HepG2 (cell line): Measurements from ENCODE around the gene RINL. TPM values are rescaled to one million over a fixed set of nuclear protein-coding genes. Genes with fewer than 3 reads are reported as not detected.
A peak's percentile ranks its signal among the peaks of the same experiment; 100 is the strongest.

Experiments
- ARID2 ChIP-seq: sonication (generic); formaldehyde crosslinking; IDR thresholded peaks from 2 replicates; pipeline ENCODE4 v1.8.1; 2022; ENCODE audit warnings: mild to moderate bottlenecking, missing genetic modification reagents, borderline replicate concordance
- CBX1 ChIP-seq: IDR thresholded peaks from one replicate; pipeline ENCODE4 v1.6.1; 2016; ENCODE audit warnings: antibody characterized with exemption, low read depth
- CREB1 ChIP-seq, 2 experiments: fragments of 450-650 bp in 1 of 2; IDR thresholded peaks; 2 replicates each; pipeline ENCODE4 v1.6.1; 2016 to 2017; ENCODE audit warnings: control low read depth in 1 of 2, mild to moderate bottlenecking in 1 of 2, missing compliant biosample characterization in 1 of 2, missing genetic modification characterization in 1 of 2
- DR1 ChIP-seq: sonication (generic); formaldehyde crosslinking; IDR thresholded peaks from 2 replicates; pipeline ENCODE4 v1.8.0; 2021; ENCODE audit warnings: mild to moderate bottlenecking, missing genetic modification reagents, inconsistent platforms
- GTF2F1 ChIP-seq: fragments of 150-350 bp; IDR thresholded peaks from 2 replicates; pipeline ENCODE4 v1.6.1; 2014; ENCODE audit warnings: low read length
- HOXD1 ChIP-seq: sonication (generic); formaldehyde crosslinking; IDR thresholded peaks from 2 replicates; pipeline ENCODE4 v1.5.0; 2020; ENCODE audit warnings: missing genetic modification reagents
- IKZF4 ChIP-seq: sonication (generic); formaldehyde crosslinking; IDR thresholded peaks from 2 replicates; pipeline ENCODE4 v1.5.1; 2020; ENCODE audit warnings: borderline replicate concordance, mild to moderate bottlenecking, low read depth, missing genetic modification reagents; ENCODE audit errors: not compliant biosample characterization
- KDM5A ChIP-seq: fragments of 200-600 bp; sonication (generic); IDR thresholded peaks from 2 replicates; pipeline ENCODE4 v1.7.0; 2018; ENCODE audit warnings: antibody characterized with exemption, mild to moderate bottlenecking, low read length, borderline replicate concordance
- MYNN ChIP-seq: sonication (generic); formaldehyde crosslinking; IDR thresholded peaks from 2 replicates; pipeline ENCODE4 v1.4.0; 2020; ENCODE audit warnings: mild to moderate bottlenecking, low read depth, missing genetic modification reagents
- REST ChIP-seq, 2 experiments: IDR thresholded peaks; 2 replicates each; pipeline ENCODE4 v1.6.1; 2011 to 2012; ENCODE audit warnings: low read length in 2 of 2, borderline replicate concordance in 1 of 2, low read depth in 1 of 2, mild to moderate bottlenecking in 1 of 2, moderate library complexity in 1 of 2
- ZBED4 ChIP-seq: sonication (generic); formaldehyde crosslinking; IDR thresholded peaks from 2 replicates; pipeline ENCODE4 v1.4.0; 2020; ENCODE audit warnings: missing genetic modification reagents, borderline replicate concordance
- ZNF138 ChIP-seq: sonication (generic); formaldehyde crosslinking; IDR thresholded peaks from 2 replicates; pipeline ENCODE4 v1.5.0; 2020; ENCODE audit warnings: mild to moderate bottlenecking, low read depth, missing genetic modification reagents
- ZNF292 ChIP-seq: sonication (generic); formaldehyde crosslinking; IDR thresholded peaks from 2 replicates; pipeline ENCODE4 v1.8.1; 2022; ENCODE audit warnings: mild to moderate bottlenecking, low read depth, missing genetic modification reagents, borderline replicate concordance
- ZNF33A ChIP-seq: sonication (generic); formaldehyde crosslinking; IDR thresholded peaks from 2 replicates; pipeline ENCODE4 v1.5.1; 2020; ENCODE audit warnings: missing genetic modification reagents, mild to moderate bottlenecking, moderate library complexity, borderline replicate concordance
- ZNF513 ChIP-seq: sonication (generic); formaldehyde crosslinking; conservative IDR thresholded peaks from 2 replicates; pipeline ENCODE4 v1.5.0; 2020; ENCODE audit warnings: missing genetic modification reagents
- ZNF564 ChIP-seq: sonication (generic); formaldehyde crosslinking; IDR thresholded peaks from 2 replicates; pipeline ENCODE4 v1.8.1; 2023; ENCODE audit warnings: mild to moderate bottlenecking, missing genetic modification reagents
- ZNF605 ChIP-seq: sonication (generic); formaldehyde crosslinking; IDR thresholded peaks from 2 replicates; pipeline ENCODE4 v1.8.0; 2022; ENCODE audit warnings: mild to moderate bottlenecking, missing genetic modification reagents
- ZNF607 ChIP-seq: sonication (generic); formaldehyde crosslinking; IDR thresholded peaks from 2 replicates; pipeline ENCODE4 v1.5.1; 2020; ENCODE audit warnings: missing genetic modification reagents, mild to moderate bottlenecking, borderline replicate concordance
- ZNF629 ChIP-seq: sonication (generic); formaldehyde crosslinking; conservative IDR thresholded peaks from 2 replicates; pipeline ENCODE4 v1.5.0; 2020; ENCODE audit warnings: missing genetic modification reagents
- ZNF746 ChIP-seq: sonication (generic); formaldehyde crosslinking; IDR thresholded peaks from 2 replicates; pipeline ENCODE4 v1.8.0; 2022; ENCODE audit warnings: mild to moderate bottlenecking, missing genetic modification reagents
- polyA plus RNA-seq, 8 experiments: library from polyadenylated mRNA; depleted of rRNA in 3 of 8; stranded (reverse) in 7 of 8; unstranded in 1 of 8; fragments of >200 nt; fragmentation: Illumina TruSeq in 4 of 8; extraction: Trizol in 4 of 8; gene quantifications; 2 replicates each; pipeline versions ENCODE4 v1.2.1 to v1.2.3, GENCODE V29; 2011 to 2016; ENCODE audit warnings: low read depth in 4 of 8, missing spikeins in 1 of 8, mixed read lengths in 1 of 8; ENCODE audit not compliant: insufficient read depth in 1 of 8
- total RNA-seq, 5 experiments: library from RNA; depleted of rRNA; stranded (reverse); fragments of >200 nt; fragmentation: Illumina TruSeq; extraction: Trizol; gene quantifications; 2 replicates each; pipeline ENCODE4 v1.2.3, GENCODE V29; 2016; ENCODE audit warnings: low read depth in 1 of 5

RINL gene
- total and polyA plus RNA-seq, 2 of the 13 experiments (the other 11 are each of a cell fraction or from before 2014, with no cell fraction given) = 11.4 to 18.0 TPM

GRCh38 chr19:38899447-38900201 lies 21.5 kb upstream of the RINL start, which contains the start of the genes NFKBIB and SIRT2 (continued):
- TF ChIP-seq REST (IDR thresholded peaks at IDR 0.05; ENCODE audit: borderline replicate concordance in 1 of 2, low read depth in 1 of 2, low read length in 2 of 2) (no peak), ZBED4 (CRISPR knock-in tag) (peak; percentile 68; the same call in 1 of the 2 replicates), CBX1 (no peak), ZNF513 (no peak), MYNN (no peak), HOXD1 (CRISPR knock-in tag) (0 out of 2 replicates have a peak, but pooled peaks have one; percentile 58), ZNF746 (CRISPR knock-in tag) (no peak), ZNF138 (no peak), ZNF605 (CRISPR knock-in tag) (peak; percentile 92), CREB1 (IDR thresholded peaks at IDR 0.05) (peak; percentile 95), CREB1 (CRISPR knock-in tag; IDR thresholded peaks at IDR 0.05) (peak; percentile 97), DR1 (CRISPR knock-in tag) (no peak), ZNF33A (CRISPR knock-in tag) (0 out of 2 replicates have a peak, but pooled peaks have one; percentile 35), ZNF629 (CRISPR knock-in tag) (no peak), ARID2 (no peak), ZNF564 (no peak), KDM5A (no peak), GTF2F1 (no peak), IKZF4 (no peak), ZNF292 (CRISPR knock-in tag) (no peak), ZNF607 (CRISPR knock-in tag) (peak; percentile 42; the same call in 1 of the 2 replicates)
